HG02759 (cell line): ENCODE data around the gene FOXC1.

Source experiments
- ATAC-seq: cut with Tn5 transposase; IDR thresholded peaks from one replicate; pipeline ENCODE4 v1.9.1; 2021; ENCODE audit warnings: mild to moderate bottlenecking, moderate library complexity; ENCODE audit not compliant: unreplicated experiment

The FOXC1 gene

GRCh38 chr6:1584146-1584545 lies 25.6 kb upstream of the FOXC1 start:
- ATAC-seq: no peak

- no peak for ATAC-seq
These were observed 24.6 kb upstream of the FOXC1 start for GRCh38 chr6:1584996-1585668.

- no peak for ATAC-seq
These were observed 24.1 kb upstream of the FOXC1 start for GRCh38 chr6:1585669-1586049.

- no peak for ATAC-seq
These were observed 23.5 kb upstream of the FOXC1 start for GRCh38 chr6:1586256-1586655.

GRCh38 chr6:1586861-1587450 lies 22.8 kb upstream of the FOXC1 start:
- no peak for ATAC-seq

GRCh38 chr6:1587546-1587945 lies 22.2 kb upstream of the FOXC1 start:
- ATAC-seq: no peak

- no peak for ATAC-seq
These were observed 21.7 kb upstream of the FOXC1 start for GRCh38 chr6:1587977-1588376.

GRCh38 chr6:1589208-1589607 lies 20.5 kb upstream of the FOXC1 start:
- no peak for ATAC-seq

- ATAC-seq: no peak
These were observed 19.1 kb upstream of the FOXC1 start for GRCh38 chr6:1590580-1590979.

- no peak for ATAC-seq
These were observed 18.5 kb upstream of the FOXC1 start for GRCh38 chr6:1591243-1591642.

GRCh38 chr6:1591926-1592325 lies 17.8 kb upstream of the FOXC1 start:
- no peak for ATAC-seq

GRCh38 chr6:1592852-1593251 lies 16.9 kb upstream of the FOXC1 start:
- ATAC-seq: no peak

GRCh38 chr6:1593286-1593957 lies 16.3 kb upstream of the FOXC1 start:
- ATAC-seq: no peak

GRCh38 chr6:1593958-1594314 lies 15.8 kb upstream of the FOXC1 start:
- no peak for ATAC-seq

- ATAC-seq: no peak
These were observed 15.1 kb upstream of the FOXC1 start for GRCh38 chr6:1594445-1595200.

GRCh38 chr6:1595271-1596087 lies 14.2 kb upstream of the FOXC1 start:
- ATAC-seq: no peak

GRCh38 chr6:1596088-1596852 lies 13.4 kb upstream of the FOXC1 start:
- ATAC-seq: peak; percentile 61

GRCh38 chr6:1597121-1597744 lies 12.5 kb upstream of the FOXC1 start:
- no peak for ATAC-seq

- ATAC-seq: no peak
These were observed 11.8 kb upstream of the FOXC1 start for GRCh38 chr6:1597924-1598323.

GRCh38 chr6:1598433-1598832 lies 11.3 kb upstream of the FOXC1 start:
- ATAC-seq: no peak
